GM12878 (cell line): Measurements from ENCODE around the gene GPBP1L1. TPM values are rescaled to one million over a fixed set of nuclear protein-coding genes. Genes with fewer than 3 reads are reported as not detected.

Experiments
- ATAC-seq: fragments of 200-7000 bp; cut with Tn5 transposase; 3 replicates; pipeline ENCODE4 v1.9.1; 2020; ENCODE audit warnings: mild to moderate bottlenecking, moderate library complexity
- BruUV-seq: library from RNA; stranded (reverse); fragments of 400-500 nt; replicated peaks from 2 replicates; lab custom pipeline; 2021; lab: Mats Ljungman, UMichigan
- CTCF ChIA-PET: fragments of 300-600 bp; sonication (Branson Sonifier 250); formaldehyde crosslinking; extraction: SDS; loops from one replicate; lab custom pipeline; 2021; ENCODE audit warnings: inconsistent platforms; lab: Yijun Ruan, JAX
- POLR2A ChIA-PET: fragments of 350-600 bp; formaldehyde crosslinking; extraction: SDS; loops from one replicate; lab custom pipeline; 2021; ENCODE audit warnings: inconsistent platforms; lab: Charles Lee
- RAD21 ChIA-PET: fragments of 300-600 bp; sonication (Branson Sonifier 250); formaldehyde crosslinking; loops from one replicate; lab custom pipeline; 2023; ENCODE audit warnings: antibody characterized with exemption; ENCODE audit not compliant: unreplicated experiment; lab: Charles Lee
- SMC1A ChIA-PET: fragments of 300-600 bp; sonication (Branson Sonifier 250); formaldehyde crosslinking; loops from one replicate; lab custom pipeline; 2023; ENCODE audit not compliant: unreplicated experiment, uncharacterized antibody; lab: Charles Lee
- DNase-seq: peaks from one replicate; pipeline ENCODE4 v3.0.0-alpha.2; 2011; ENCODE audit warnings: low read depth, low spot score
- FAIRE-seq: peaks from 3 replicates; lab custom pipeline; 2011; peaks lifted over from hg19 to GRCh38; lab: Jason Lieb, UNC
- H2AFZ ChIP-seq: 2 replicates; pipeline ENCODE4 v1.6.0; 2011; ENCODE audit warnings: low read depth, low read length, control low read depth; ENCODE audit not compliant: control insufficient read depth
- H3K27ac ChIP-seq: 2 replicates; pipeline ENCODE4 v1.5.1; 2011; ENCODE audit warnings: control low read depth; ENCODE audit not compliant: control insufficient read depth, insufficient read depth
- H3K27me3 ChIP-seq, 2 experiments: replicated peaks in 1 of 2; 2 replicates each; pipeline versions ENCODE4 v1.6.0 to v1.6.1; 2011; ENCODE audit warnings: low read length in 1 of 2; ENCODE audit not compliant: control insufficient read depth in 2 of 2, insufficient read depth in 2 of 2
- H3K36me3 ChIP-seq, 2 experiments: 2 replicates each; pipeline ENCODE4 v1.5.1; 2011; ENCODE audit warnings: low read length in 1 of 2; ENCODE audit not compliant: control insufficient read depth in 2 of 2, insufficient read depth in 2 of 2
- H3K4me1 ChIP-seq: 2 replicates; pipeline ENCODE4 v1.6.1; 2011; ENCODE audit warnings: mild to moderate bottlenecking, low read length, moderate library complexity, mixed read lengths; ENCODE audit not compliant: control insufficient read depth, insufficient read depth
- H3K4me2 ChIP-seq: 2 replicates; pipeline ENCODE4 v1.6.0; 2011; ENCODE audit warnings: control low read depth; ENCODE audit not compliant: control insufficient read depth, insufficient read depth
- H3K4me3 ChIP-seq: fragments of 200-600 bp; sonication (generic); 2 replicates; pipeline ENCODE4 v1.5.1; 2016
- H3K79me2 ChIP-seq: 2 replicates; pipeline ENCODE4 v1.6.0; 2011; ENCODE audit warnings: low read length; ENCODE audit not compliant: control insufficient read depth, insufficient read depth
- H3K9ac ChIP-seq: 2 replicates; pipeline ENCODE4 v1.8.0; 2011; ENCODE audit warnings: low read length, control low read depth, mixed read lengths; ENCODE audit not compliant: control insufficient read depth, insufficient read depth
- H3K9me3 ChIP-seq: replicated peaks from 3 replicates; pipeline ENCODE4 v1.5.1; 2011; ENCODE audit warnings: mild to moderate bottlenecking, low read length; ENCODE audit not compliant: control insufficient read depth, insufficient read depth
- H4K20me1 ChIP-seq: 2 replicates; pipeline ENCODE4 v1.6.0; 2011; ENCODE audit not compliant: control insufficient read depth, insufficient read depth
- HDGF ChIP-seq: fragments of 450-650 bp; IDR thresholded peaks from 2 replicates; pipeline ENCODE4 v1.6.1; 2016; ENCODE audit warnings: antibody characterized with exemption
- WGBS: methylation state at CpG from one replicate; pipeline ENCODE4 v1.1.6; 2016; ENCODE audit warnings: low lambda C conversion rate; ENCODE audit not compliant: insufficient replicate concordance, insufficient coverage; ENCODE audit errors: missing lambda C conversion rate; 5-methylcytosine and 5-hydroxymethylcytosine counted together
- in situ Hi-C: fragments of 300-500 bp; cut with MboI; formaldehyde crosslinking; loops from 9 replicates; pipeline ENCODE4 v1.14.3; 2018; ENCODE audit warnings: mixed read lengths
- intact Hi-C: fragments of 100-400 bp; cut with micrococcal nuclease; formaldehyde crosslinking; loops from one replicate; pipeline ENCODE4 v1.14.2; 2022; ENCODE audit not compliant: unreplicated experiment
- polyA plus RNA-seq, 11 experiments: library from polyadenylated mRNA; depleted of rRNA in 4 of 11; unstranded in 6 of 11; stranded (reverse) in 5 of 11; fragments of >200 nt; fragmentation: Nextera tagmentation in 4 of 11; fragmentation: Illumina TruSeq in 1 of 11; extraction: Ambion mirVana in 4 of 11; extraction: Trizol in 1 of 11; gene quantifications; 1 replicate in 1 of 11; 2 replicates in 10 of 11; pipeline versions ENCODE4 v1.2.1 to v1.2.3, GENCODE V29; 2011 to 2016; ENCODE audit warnings: inconsistent platforms in 2 of 11, missing spikeins in 2 of 11, low read depth in 1 of 11
- total RNA-seq, 4 experiments: library from RNA; depleted of rRNA in 3 of 4; stranded (reverse); fragments of >200 nt in 3 of 4; fragmentation: Illumina TruSeq in 1 of 4; extraction: Trizol in 1 of 4; gene quantifications; 2 replicates each; pipeline versions ENCODE4 v1.2.1 to v1.2.3, GENCODE V29; 2013 to 2021
- TF ChIP-seq, protein P1 (sequence below): fragments of 450-650 bp; IDR thresholded peaks from 2 replicates; pipeline ENCODE4 v1.6.1; 2016; ENCODE audit warnings: mild to moderate bottlenecking

The GPBP1L1 gene
- total and polyA plus RNA-seq, 10 of the 15 experiments (the other 5 are each of a cell fraction or from before 2014, with no cell fraction given) = 37.3 to 91.6 (median 81.2) TPM

DNA sequence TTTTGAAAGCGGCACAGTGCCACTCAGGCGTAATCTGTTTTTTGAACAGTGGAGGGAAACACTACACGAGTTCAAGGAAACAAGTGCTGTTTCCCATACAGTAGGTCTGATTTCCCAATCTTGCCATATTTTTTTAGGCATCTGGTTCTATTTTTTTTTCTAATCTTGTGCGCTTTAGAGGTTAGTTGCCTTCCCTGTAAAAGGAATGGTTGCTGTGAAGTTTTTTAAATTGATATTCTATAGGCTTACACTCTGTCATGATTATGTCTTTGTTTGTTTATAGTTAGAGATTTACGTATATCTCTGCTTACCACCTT lies 101.3 kb downstream of the GPBP1L1 start:
- H3K36me3 ChIP-seq = peaks cover 0 to 3% of the 10 kb centered on the region in 2 experiments; a peak in 2 of 4 replicates
- POLR2A ChIA-PET = interaction anchor here (0.6 to 3.7 kb wide), 11 partner anchors 40 to 844 kb away, joined by 3 to 35 read pairs (median 5); partner anchors contain the start of genes CCDC163, GPBP1L1, MMACHC and MUTYH
- H3K9ac ChIP-seq = peak overlapping the region; percentile 98
- in situ Hi-C loops (no loop called here), intact Hi-C loops (loop anchor here (2.0 to 10.0 kb wide), 2 partner anchors 64 to 570 kb away; partner anchors contain the start of genes HECTD3, PRDX1 and UROD)
- peaks cover 12% of the 10 kb centered on the region; the same call in 1 of the 2 replicates for H3K4me1 ChIP-seq
- RAD21 ChIA-PET = interaction anchor here (0.9 to 5.8 kb wide), 7 partner anchors 34 to 575 kb away, joined by 3 to 24 read pairs (median 4); partner anchors contain the start of genes AKR1A1, CCDC163, HECTD3 and MMACHC
- FAIRE-seq (no peak), DNase-seq (no peak), ATAC-seq (no peak)
- SMC1A ChIA-PET = interaction anchor here (0.9 to 3.3 kb wide), 8 partner anchors 34 to 573 kb away, joined by 3 to 17 read pairs (median 6); partner anchors contain the start of genes AKR1A1, CCDC163, MMACHC and UROD
- H3K4me3 ChIP-seq = peak overlapping the region; percentile 94
- 8% methylated on average over 5 of the region's 5 CpGs for WGBS
- peaks cover 4% of the 10 kb centered on the region; the same call in 1 of the 2 replicates for H4K20me1 ChIP-seq
- peak overlapping the region; percentile 93 for H3K4me2 ChIP-seq
- no peak overlapping the region; the same call in 1 of the 2 replicates for H3K27ac ChIP-seq
- no peaks in the 10 kb centered on the region for H3K9me3 ChIP-seq
- CTCF ChIA-PET = interaction anchor here (0.5 to 7.8 kb wide), 3 partner anchors 15 to 117 kb away, joined by 5 to 70 read pairs (median 17); no protein-coding TSS in a partner anchor
- no TSS peak for BruUV-seq
- H3K79me2 ChIP-seq = peaks cover 60% of the 10 kb centered on the region
- H3K27me3 ChIP-seq = no peaks in the 10 kb centered on the region
- no peak overlapping the region for H2AFZ ChIP-seq
- TF ChIP-seq, protein P1, sequence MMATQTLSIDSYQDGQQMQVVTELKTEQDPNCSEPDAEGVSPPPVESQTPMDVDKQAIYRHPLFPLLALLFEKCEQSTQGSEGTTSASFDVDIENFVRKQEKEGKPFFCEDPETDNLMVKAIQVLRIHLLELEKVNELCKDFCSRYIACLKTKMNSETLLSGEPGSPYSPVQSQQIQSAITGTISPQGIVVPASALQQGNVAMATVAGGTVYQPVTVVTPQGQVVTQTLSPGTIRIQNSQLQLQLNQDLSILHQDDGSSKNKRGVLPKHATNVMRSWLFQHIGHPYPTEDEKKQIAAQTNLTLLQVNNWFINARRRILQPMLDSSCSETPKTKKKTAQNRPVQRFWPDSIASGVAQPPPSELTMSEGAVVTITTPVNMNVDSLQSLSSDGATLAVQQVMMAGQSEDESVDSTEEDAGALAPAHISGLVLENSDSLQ = peak; percentile 42; the same call in 1 of the 2 replicates
- no peak for TF ChIP-seq HDGF
